ENCODE data around the gene TSPAN3. TPM values are rescaled to one million over a fixed set of nuclear protein-coding genes. Genes with fewer than 3 reads are reported as not detected.

TSPAN3 gene
- total and polyA plus RNA-seq, 2 donors: 108 to 127 TPM

DNA sequence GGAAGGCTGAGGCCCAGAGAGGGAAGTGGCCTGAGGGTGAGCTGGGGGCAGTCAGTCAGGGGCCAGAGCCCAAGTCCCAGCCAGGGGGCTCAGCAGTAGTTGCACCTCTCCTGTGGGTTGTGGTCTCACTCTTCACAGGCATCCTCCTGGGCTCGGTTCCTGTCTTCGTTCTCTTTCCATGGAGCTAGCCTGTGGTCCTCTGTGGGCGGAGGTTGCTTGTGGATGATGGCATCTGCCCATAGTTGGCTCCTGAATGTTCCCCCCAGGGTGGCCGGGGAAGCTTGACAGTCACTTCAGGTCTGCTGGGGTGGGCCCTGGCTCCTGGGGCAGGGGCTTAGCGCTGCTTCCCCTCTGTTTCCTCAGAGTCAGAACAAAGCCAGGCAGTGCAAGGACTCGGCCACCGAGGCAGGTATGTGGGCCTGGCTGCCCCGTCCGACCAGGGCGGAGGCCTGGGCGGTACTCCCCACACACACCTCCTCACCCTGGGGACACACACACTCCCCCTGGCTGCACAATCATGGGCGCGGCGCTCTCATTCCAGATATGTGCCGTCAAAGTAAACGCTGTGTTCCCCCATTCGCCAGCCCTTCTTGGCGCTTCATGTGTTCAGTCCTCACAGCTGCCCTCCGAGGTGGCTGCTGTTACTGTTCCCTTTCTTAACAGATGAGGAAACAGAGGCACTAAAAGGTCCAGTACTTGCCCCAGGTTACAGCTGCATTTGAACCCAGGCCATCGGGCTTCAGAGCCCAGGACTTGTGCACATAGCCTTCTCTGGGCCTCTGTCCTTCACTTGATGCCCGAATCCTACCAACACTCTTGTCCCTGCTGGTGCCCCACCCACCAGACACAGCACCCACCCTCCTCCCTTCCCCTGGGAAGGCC, 41.5 kb downstream of the TSPAN3 start:
- Histone ChIP-seq H3K9me3 (ENCODE audit: control insufficient read depth in 2 of 2, insufficient read depth in 1 of 2, low read length in 1 of 2) (no peaks in the 10 kb centered on the region), H3K4me1 (ENCODE audit: control insufficient read depth in 2 of 2, insufficient read depth in 2 of 2, low read length in 2 of 2) (peaks cover 9 to 18% of the 10 kb centered on the region in 2 donors), H3K4me3 (ENCODE audit: low read length in 2 of 2) (no peak overlapping the region), H3K27me3 (ENCODE audit: control insufficient read depth in 2 of 2, insufficient read depth in 1 of 2, low read length in 1 of 2) (no peaks in the 10 kb centered on the region), H3K36me3 (ENCODE audit: control insufficient read depth in 2 of 2, insufficient read depth in 2 of 2, low read length in 1 of 2) (peaks cover 4 to 6% of the 10 kb centered on the region in 2 donors), H3K27ac (ENCODE audit: low read depth in 1 of 2, low read length in 1 of 2) (no peak overlapping the region)
- 96% methylated on average over 21 of the region's 21 CpGs for WGBS
- DNase-seq (ENCODE audit: low read depth in 6 of 9, low spot score in 9 of 9): no peak

- H3K27ac ChIP-seq (ENCODE audit: low read depth in 1 of 2, low read length in 1 of 2): no peak overlapping the region
- peaks cover 9 to 18% of the 10 kb centered on the region in 2 donors for H3K4me1 ChIP-seq (ENCODE audit: control insufficient read depth in 2 of 2, insufficient read depth in 2 of 2, low read length in 2 of 2)
- H3K27me3 ChIP-seq (ENCODE audit: control insufficient read depth in 2 of 2, insufficient read depth in 1 of 2, low read length in 1 of 2): no peaks in the 10 kb centered on the region
- H3K9me3 ChIP-seq (ENCODE audit: control insufficient read depth in 2 of 2, insufficient read depth in 1 of 2, low read length in 1 of 2): no peaks in the 10 kb centered on the region
- 98% methylated on average over 22 of the region's 22 CpGs for WGBS
- no peak for DNase-seq (ENCODE audit: low read depth in 6 of 9, low spot score in 9 of 9)
- no peak overlapping the region for H3K4me3 ChIP-seq (ENCODE audit: low read length in 2 of 2)
- H3K36me3 ChIP-seq (ENCODE audit: control insufficient read depth in 2 of 2, insufficient read depth in 2 of 2, low read length in 1 of 2): peaks cover 4 to 6% of the 10 kb centered on the region in 2 donors
These were observed 42.3 kb downstream of the TSPAN3 start for GRCh38 chr15:77028451-77029165.

DNA sequence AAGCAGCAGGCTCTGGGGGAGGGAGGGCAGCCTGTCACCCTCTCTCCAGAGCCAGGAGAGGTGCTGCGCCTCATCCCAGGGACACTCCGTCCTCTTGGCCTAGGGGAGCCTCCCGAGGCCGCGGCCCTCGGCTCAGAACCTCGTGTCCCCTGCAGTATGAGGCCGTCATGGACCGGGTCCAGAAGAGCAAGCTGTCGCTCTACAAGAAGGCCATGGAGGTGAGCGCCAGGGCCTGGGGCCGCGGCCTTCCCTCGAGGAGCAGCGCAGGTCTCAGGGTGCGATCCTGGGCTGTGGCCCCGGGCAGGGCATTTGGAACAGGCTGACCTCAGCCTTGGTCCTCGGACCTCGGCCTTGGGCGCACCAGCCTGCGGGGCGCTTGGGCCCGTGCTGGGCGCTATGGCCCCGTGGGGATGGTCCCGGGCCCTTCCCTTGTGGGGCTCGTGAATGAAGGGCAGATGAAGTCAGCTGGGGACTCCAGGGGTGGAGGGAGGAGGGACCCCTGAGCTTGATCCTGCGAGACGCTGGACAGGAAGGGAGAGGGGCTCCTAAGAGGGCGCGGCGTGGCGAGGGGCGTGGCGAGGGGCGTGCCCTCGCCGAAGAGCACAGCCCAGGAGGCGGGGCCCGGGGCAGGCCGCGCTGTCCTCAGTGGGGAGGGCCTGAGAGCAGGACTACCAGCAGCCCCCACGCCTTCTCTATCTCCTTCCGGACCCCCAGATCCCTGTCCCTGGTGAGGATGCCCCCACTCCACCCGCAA, 43.0 kb downstream of the TSPAN3 start:
- Histone ChIP-seq H3K36me3 (ENCODE audit: control insufficient read depth in 2 of 2, insufficient read depth in 2 of 2, low read length in 1 of 2) (peaks cover 4 to 7% of the 10 kb centered on the region in 2 donors), H3K9me3 (ENCODE audit: control insufficient read depth in 2 of 2, insufficient read depth in 1 of 2, low read length in 1 of 2) (no peaks in the 10 kb centered on the region), H3K4me3 (ENCODE audit: low read length in 2 of 2) (no peak overlapping the region), H3K27ac (ENCODE audit: low read depth in 1 of 2, low read length in 1 of 2) (no peak overlapping the region), H3K27me3 (ENCODE audit: control insufficient read depth in 2 of 2, insufficient read depth in 1 of 2, low read length in 1 of 2) (no peaks in the 10 kb centered on the region), H3K4me1 (ENCODE audit: control insufficient read depth in 2 of 2, insufficient read depth in 2 of 2, low read length in 2 of 2) (peaks cover 9 to 18% of the 10 kb centered on the region in 2 donors)
- 94% methylated on average over 45 of the region's 45 CpGs for WGBS
- DNase-seq (ENCODE audit: low read depth in 6 of 9, low spot score in 9 of 9): no peak

GRCh38 chr15:77027111-77027696, 43.7 kb downstream of the TSPAN3 start:
- WGBS: 94% methylated on average over 12 of the region's 12 CpGs

GRCh38 chr15:77026501-77027110, 44.3 kb downstream of the TSPAN3 start:
- Histone ChIP-seq H3K36me3 (ENCODE audit: control insufficient read depth in 2 of 2, insufficient read depth in 2 of 2, low read length in 1 of 2) (peaks cover 4 to 9% of the 10 kb centered on the region in 2 donors), H3K4me1 (ENCODE audit: control insufficient read depth in 2 of 2, insufficient read depth in 2 of 2, low read length in 2 of 2) (peaks cover 12 to 27% of the 10 kb centered on the region in 2 donors), H3K4me3 (ENCODE audit: low read length in 2 of 2) (no peak overlapping the region), H3K9me3 (ENCODE audit: control insufficient read depth in 2 of 2, insufficient read depth in 1 of 2, low read length in 1 of 2) (no peaks in the 10 kb centered on the region), H3K27me3 (ENCODE audit: control insufficient read depth in 2 of 2, insufficient read depth in 1 of 2, low read length in 1 of 2) (no peaks in the 10 kb centered on the region), H3K27ac (ENCODE audit: low read depth in 1 of 2, low read length in 1 of 2) (no peak overlapping the region)
- DNase-seq (ENCODE audit: low read depth in 6 of 9, low spot score in 9 of 9): no peak
- 97% methylated on average over 12 of the region's 12 CpGs for WGBS

More at GRCh38 chr15:77027111-77027696, 43.7 kb downstream of the TSPAN3 start:
- Histone ChIP-seq H3K27ac (ENCODE audit: low read depth in 1 of 2, low read length in 1 of 2) (no peak overlapping the region), H3K36me3 (ENCODE audit: control insufficient read depth in 2 of 2, insufficient read depth in 2 of 2, low read length in 1 of 2) (peaks cover 4 to 9% of the 10 kb centered on the region in 2 donors), H3K4me3 (ENCODE audit: low read length in 2 of 2) (no peak overlapping the region), H3K4me1 (ENCODE audit: control insufficient read depth in 2 of 2, insufficient read depth in 2 of 2, low read length in 2 of 2) (peaks cover 9 to 25% of the 10 kb centered on the region in 2 donors), H3K9me3 (ENCODE audit: control insufficient read depth in 2 of 2, insufficient read depth in 1 of 2, low read length in 1 of 2) (no peaks in the 10 kb centered on the region), H3K27me3 (ENCODE audit: control insufficient read depth in 2 of 2, insufficient read depth in 1 of 2, low read length in 1 of 2) (no peaks in the 10 kb centered on the region)
- DNase-seq (ENCODE audit: low read depth in 6 of 9, low spot score in 9 of 9): no peak

DNA sequence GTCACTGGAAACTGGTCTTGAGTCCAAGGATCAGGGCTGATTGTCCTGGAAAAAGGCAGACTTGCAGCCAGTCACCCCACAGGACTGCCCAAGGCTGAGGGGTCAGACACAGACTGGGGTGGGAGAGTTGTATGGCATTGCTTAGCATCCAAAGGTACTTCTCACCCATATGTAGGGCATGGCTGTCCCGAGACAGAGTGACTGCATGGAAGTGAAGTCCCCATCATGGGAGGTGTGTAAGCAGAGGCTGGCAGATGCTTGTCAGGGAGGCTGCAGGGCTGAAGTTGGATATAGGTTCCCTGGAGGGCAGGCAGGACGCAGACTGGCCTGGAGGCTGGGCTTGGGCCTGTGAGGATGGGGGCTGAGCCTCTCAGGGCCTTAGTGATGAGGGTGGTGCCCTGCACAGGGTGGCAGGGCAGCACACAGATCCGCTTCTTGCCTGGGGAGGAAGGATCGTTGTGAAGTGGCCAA, 44.9 kb downstream of the TSPAN3 start:
- DNase-seq (ENCODE audit: low read depth in 6 of 9, low spot score in 9 of 9): no peak
- peaks cover 4 to 9% of the 10 kb centered on the region in 2 donors for H3K36me3 ChIP-seq (ENCODE audit: control insufficient read depth in 2 of 2, insufficient read depth in 2 of 2, low read length in 1 of 2)
- H3K27ac ChIP-seq (ENCODE audit: low read depth in 1 of 2, low read length in 1 of 2): no peak overlapping the region
- peaks cover 12 to 27% of the 10 kb centered on the region in 2 donors for H3K4me1 ChIP-seq (ENCODE audit: control insufficient read depth in 2 of 2, insufficient read depth in 2 of 2, low read length in 2 of 2)
- 92% methylated on average over 4 of the region's 4 CpGs for WGBS
- no peaks in the 10 kb centered on the region for H3K9me3 ChIP-seq (ENCODE audit: control insufficient read depth in 2 of 2, insufficient read depth in 1 of 2, low read length in 1 of 2)
- no peaks in the 10 kb centered on the region for H3K27me3 ChIP-seq (ENCODE audit: control insufficient read depth in 2 of 2, insufficient read depth in 1 of 2, low read length in 1 of 2)
- no peak overlapping the region for H3K4me3 ChIP-seq (ENCODE audit: low read length in 2 of 2)

GRCh38 chr15:77025083-77025901, 45.6 kb downstream of the TSPAN3 start:
- Histone ChIP-seq H3K4me3 (ENCODE audit: low read length in 2 of 2) (no peak overlapping the region), H3K36me3 (ENCODE audit: control insufficient read depth in 2 of 2, insufficient read depth in 2 of 2, low read length in 1 of 2) (peaks cover 4 to 9% of the 10 kb centered on the region in 2 donors), H3K4me1 (ENCODE audit: control insufficient read depth in 2 of 2, insufficient read depth in 2 of 2, low read length in 2 of 2) (peaks cover 14 to 25% of the 10 kb centered on the region in 2 donors), H3K9me3 (ENCODE audit: control insufficient read depth in 2 of 2, insufficient read depth in 1 of 2, low read length in 1 of 2) (no peaks in the 10 kb centered on the region), H3K27ac (ENCODE audit: low read depth in 1 of 2, low read length in 1 of 2) (no peak overlapping the region), H3K27me3 (ENCODE audit: control insufficient read depth in 2 of 2, insufficient read depth in 1 of 2, low read length in 1 of 2) (no peaks in the 10 kb centered on the region)
- WGBS: 96% methylated on average over 15 of the region's 15 CpGs
- DNase-seq (ENCODE audit: low read depth in 6 of 9, low spot score in 9 of 9): no peak
